GM23338 (cell line): Measurements from ENCODE around the gene ATRIP. TPM values are rescaled to one million over a fixed set of nuclear protein-coding genes. Genes with fewer than 3 reads are reported as not detected.

Source experiments
- ATAC-seq: fragments of 200-7000 bp; cut with Tn5 transposase; 3 replicates; pipeline ENCODE4 v1.9.1; 2020
- DNase-seq: peaks from one replicate; pipeline ENCODE4 v3.0.0-alpha.2; 2015; ENCODE audit warnings: low spot score
- H2AFZ ChIP-seq: fragments of 200-600 bp; sonication (generic); 2 replicates; pipeline ENCODE4 v1.8.0; 2016; ENCODE audit warnings: antibody characterized with exemption, mild to moderate bottlenecking, moderate library complexity
- H3F3A ChIP-seq: fragments of 200-600 bp; sonication (generic); replicated peaks from 2 replicates; pipeline ENCODE4 v1.8.0; 2017; ENCODE audit warnings: antibody characterized with exemption, mixed run types, low read depth
- H3K27ac ChIP-seq: fragments of 200-600 bp; sonication (generic); 2 replicates; pipeline ENCODE4 v1.6.1; 2016; ENCODE audit warnings: low read depth
- H3K27me3 ChIP-seq: fragments of 200-600 bp; sonication (generic); 2 replicates; pipeline ENCODE4 v1.8.0; 2016; ENCODE audit warnings: mild to moderate bottlenecking, mixed run types, moderate library complexity; ENCODE audit not compliant: insufficient read depth
- H3K36me3 ChIP-seq: fragments of 200-600 bp; sonication (generic); 2 replicates; pipeline ENCODE4 v1.8.0; 2016; ENCODE audit warnings: mild to moderate bottlenecking; ENCODE audit not compliant: insufficient read depth
- H3K4me1 ChIP-seq: fragments of 200-600 bp; sonication (generic); 2 replicates; pipeline ENCODE4 v1.8.0; 2016; ENCODE audit warnings: mild to moderate bottlenecking, moderate library complexity; ENCODE audit not compliant: insufficient read depth
- H3K4me2 ChIP-seq: fragments of 200-600 bp; sonication (generic); 2 replicates; pipeline ENCODE4 v1.7.1; 2017; ENCODE audit warnings: mixed run types
- H3K4me3 ChIP-seq: fragments of 200-600 bp; sonication (generic); 2 replicates; pipeline ENCODE4 v1.6.1; 2016; ENCODE audit warnings: mixed run types
- H3K79me2 ChIP-seq: fragments of 200-600 bp; sonication (generic); replicated peaks from 2 replicates; pipeline ENCODE4 v1.8.0; 2017; ENCODE audit warnings: mild to moderate bottlenecking; ENCODE audit not compliant: insufficient read depth
- H3K9me2 ChIP-seq: fragments of 200-600 bp; sonication (generic); 2 replicates; pipeline ENCODE4 v1.8.0; 2017; ENCODE audit not compliant: insufficient read depth
- H4K20me1 ChIP-seq: fragments of 200-600 bp; sonication (generic); replicated peaks from 2 replicates; pipeline ENCODE4 v1.8.0; 2017; ENCODE audit warnings: mild to moderate bottlenecking; ENCODE audit not compliant: insufficient read depth
- H3K27ac Mint-ChIP-seq: 2 replicates; pipeline ENCODE4 v1.8.0; 2020; ENCODE audit warnings: inconsistent platforms, mild to moderate bottlenecking, moderate library complexity, mixed read lengths
- H3K27me3 Mint-ChIP-seq: 3 replicates; pipeline ENCODE4 v1.8.0; 2022; ENCODE audit warnings: low read depth, mild to moderate bottlenecking, moderate library complexity, mixed read lengths, inconsistent platforms; ENCODE audit not compliant: insufficient read depth, poor library complexity
- H3K36me3 Mint-ChIP-seq: 3 replicates; pipeline ENCODE4 v1.8.0; 2021; ENCODE audit warnings: low read depth, mild to moderate bottlenecking, inconsistent platforms, moderate library complexity, mixed read lengths
- H3K4me1 Mint-ChIP-seq: 3 replicates; pipeline ENCODE4 v1.8.0; 2020; ENCODE audit warnings: mild to moderate bottlenecking, inconsistent platforms, mixed read lengths
- H3K4me3 Mint-ChIP-seq: 3 replicates; pipeline ENCODE4 v1.8.0; 2021; ENCODE audit warnings: moderate library complexity, mild to moderate bottlenecking, inconsistent platforms, mixed read lengths
- H3K9me3 Mint-ChIP-seq: 3 replicates; pipeline ENCODE4 v1.8.0; 2020; ENCODE audit warnings: moderate library complexity, mild to moderate bottlenecking, inconsistent platforms, mixed read lengths
- EZH2phosphoT487 ChIP-seq: fragments of 200-600 bp; sonication (generic); IDR thresholded peaks from one replicate; pipeline ENCODE4 v1.8.1; 2018; ENCODE audit warnings: antibody characterized with exemption; ENCODE audit not compliant: unreplicated experiment
- polyA plus RNA-seq: library from polyadenylated mRNA; unstranded; fragments of >200 nt; fragmentation: Nextera tagmentation; extraction: Ambion mirVana; gene quantifications from 2 replicates; pipeline ENCODE4 v1.2.1, GENCODE V29; 2016
- total RNA-seq: library from RNA; depleted of rRNA; stranded (reverse); fragments of >200 nt; shearing (Covaris generic); gene quantifications from 2 replicates; pipeline ENCODE4 v1.2.3, GENCODE V29; 2014
- TF ChIP-seq, protein P1 (sequence below), 2 experiments: fragments of 200-600 bp in 1 of 2; sonication (generic) in 1 of 2; conservative IDR thresholded peaks; 2 replicates each; pipeline versions ENCODE4 v1.5.1 to v1.6.1; 2016 to 2017; ENCODE audit warnings: antibody characterized with exemption in 2 of 2, low read depth in 2 of 2, mild to moderate bottlenecking in 2 of 2, moderate library complexity in 1 of 2
- TF ChIP-seq, protein P2 (sequence below): fragments of 250-450 bp; sonication (Bioruptor Pico); IDR thresholded peaks from 2 replicates; pipeline ENCODE4 v1.5.0; 2020; ENCODE audit warnings: mild to moderate bottlenecking, moderate library complexity

The ATRIP gene
- total and polyA plus RNA-seq, 2 experiments from 2014 or later = 5.8 to 17.3 TPM

DNA sequence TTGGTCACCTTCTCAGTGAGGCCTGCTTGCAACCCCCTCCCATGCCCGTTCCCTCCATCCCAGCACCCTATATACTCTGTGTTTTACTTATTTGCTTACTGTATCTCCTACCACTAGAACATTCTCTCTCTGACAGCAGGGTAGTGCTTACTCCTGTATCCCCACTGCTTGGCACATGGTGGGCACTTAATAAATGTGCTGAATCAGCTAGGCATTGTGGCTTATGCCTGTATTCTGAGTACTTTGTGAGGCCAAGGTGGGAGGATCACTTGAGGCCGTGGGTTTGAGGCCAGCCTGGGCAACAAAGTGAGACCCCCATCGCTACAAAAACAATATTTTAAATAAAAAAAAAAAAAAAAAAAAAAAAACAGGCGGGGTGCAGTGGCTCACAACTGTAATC lies 65.0 kb downstream of the ATRIP start:
- no peak for TF ChIP-seq EZH2phosphoT487
- TF ChIP-seq, protein P1, sequence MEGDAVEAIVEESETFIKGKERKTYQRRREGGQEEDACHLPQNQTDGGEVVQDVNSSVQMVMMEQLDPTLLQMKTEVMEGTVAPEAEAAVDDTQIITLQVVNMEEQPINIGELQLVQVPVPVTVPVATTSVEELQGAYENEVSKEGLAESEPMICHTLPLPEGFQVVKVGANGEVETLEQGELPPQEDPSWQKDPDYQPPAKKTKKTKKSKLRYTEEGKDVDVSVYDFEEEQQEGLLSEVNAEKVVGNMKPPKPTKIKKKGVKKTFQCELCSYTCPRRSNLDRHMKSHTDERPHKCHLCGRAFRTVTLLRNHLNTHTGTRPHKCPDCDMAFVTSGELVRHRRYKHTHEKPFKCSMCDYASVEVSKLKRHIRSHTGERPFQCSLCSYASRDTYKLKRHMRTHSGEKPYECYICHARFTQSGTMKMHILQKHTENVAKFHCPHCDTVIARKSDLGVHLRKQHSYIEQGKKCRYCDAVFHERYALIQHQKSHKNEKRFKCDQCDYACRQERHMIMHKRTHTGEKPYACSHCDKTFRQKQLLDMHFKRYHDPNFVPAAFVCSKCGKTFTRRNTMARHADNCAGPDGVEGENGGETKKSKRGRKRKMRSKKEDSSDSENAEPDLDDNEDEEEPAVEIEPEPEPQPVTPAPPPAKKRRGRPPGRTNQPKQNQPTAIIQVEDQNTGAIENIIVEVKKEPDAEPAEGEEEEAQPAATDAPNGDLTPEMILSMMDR (conservative IDR thresholded peaks at IDR 0.05; ENCODE audit: low read depth in 2 of 2) = no peak
- TF ChIP-seq, protein P2, sequence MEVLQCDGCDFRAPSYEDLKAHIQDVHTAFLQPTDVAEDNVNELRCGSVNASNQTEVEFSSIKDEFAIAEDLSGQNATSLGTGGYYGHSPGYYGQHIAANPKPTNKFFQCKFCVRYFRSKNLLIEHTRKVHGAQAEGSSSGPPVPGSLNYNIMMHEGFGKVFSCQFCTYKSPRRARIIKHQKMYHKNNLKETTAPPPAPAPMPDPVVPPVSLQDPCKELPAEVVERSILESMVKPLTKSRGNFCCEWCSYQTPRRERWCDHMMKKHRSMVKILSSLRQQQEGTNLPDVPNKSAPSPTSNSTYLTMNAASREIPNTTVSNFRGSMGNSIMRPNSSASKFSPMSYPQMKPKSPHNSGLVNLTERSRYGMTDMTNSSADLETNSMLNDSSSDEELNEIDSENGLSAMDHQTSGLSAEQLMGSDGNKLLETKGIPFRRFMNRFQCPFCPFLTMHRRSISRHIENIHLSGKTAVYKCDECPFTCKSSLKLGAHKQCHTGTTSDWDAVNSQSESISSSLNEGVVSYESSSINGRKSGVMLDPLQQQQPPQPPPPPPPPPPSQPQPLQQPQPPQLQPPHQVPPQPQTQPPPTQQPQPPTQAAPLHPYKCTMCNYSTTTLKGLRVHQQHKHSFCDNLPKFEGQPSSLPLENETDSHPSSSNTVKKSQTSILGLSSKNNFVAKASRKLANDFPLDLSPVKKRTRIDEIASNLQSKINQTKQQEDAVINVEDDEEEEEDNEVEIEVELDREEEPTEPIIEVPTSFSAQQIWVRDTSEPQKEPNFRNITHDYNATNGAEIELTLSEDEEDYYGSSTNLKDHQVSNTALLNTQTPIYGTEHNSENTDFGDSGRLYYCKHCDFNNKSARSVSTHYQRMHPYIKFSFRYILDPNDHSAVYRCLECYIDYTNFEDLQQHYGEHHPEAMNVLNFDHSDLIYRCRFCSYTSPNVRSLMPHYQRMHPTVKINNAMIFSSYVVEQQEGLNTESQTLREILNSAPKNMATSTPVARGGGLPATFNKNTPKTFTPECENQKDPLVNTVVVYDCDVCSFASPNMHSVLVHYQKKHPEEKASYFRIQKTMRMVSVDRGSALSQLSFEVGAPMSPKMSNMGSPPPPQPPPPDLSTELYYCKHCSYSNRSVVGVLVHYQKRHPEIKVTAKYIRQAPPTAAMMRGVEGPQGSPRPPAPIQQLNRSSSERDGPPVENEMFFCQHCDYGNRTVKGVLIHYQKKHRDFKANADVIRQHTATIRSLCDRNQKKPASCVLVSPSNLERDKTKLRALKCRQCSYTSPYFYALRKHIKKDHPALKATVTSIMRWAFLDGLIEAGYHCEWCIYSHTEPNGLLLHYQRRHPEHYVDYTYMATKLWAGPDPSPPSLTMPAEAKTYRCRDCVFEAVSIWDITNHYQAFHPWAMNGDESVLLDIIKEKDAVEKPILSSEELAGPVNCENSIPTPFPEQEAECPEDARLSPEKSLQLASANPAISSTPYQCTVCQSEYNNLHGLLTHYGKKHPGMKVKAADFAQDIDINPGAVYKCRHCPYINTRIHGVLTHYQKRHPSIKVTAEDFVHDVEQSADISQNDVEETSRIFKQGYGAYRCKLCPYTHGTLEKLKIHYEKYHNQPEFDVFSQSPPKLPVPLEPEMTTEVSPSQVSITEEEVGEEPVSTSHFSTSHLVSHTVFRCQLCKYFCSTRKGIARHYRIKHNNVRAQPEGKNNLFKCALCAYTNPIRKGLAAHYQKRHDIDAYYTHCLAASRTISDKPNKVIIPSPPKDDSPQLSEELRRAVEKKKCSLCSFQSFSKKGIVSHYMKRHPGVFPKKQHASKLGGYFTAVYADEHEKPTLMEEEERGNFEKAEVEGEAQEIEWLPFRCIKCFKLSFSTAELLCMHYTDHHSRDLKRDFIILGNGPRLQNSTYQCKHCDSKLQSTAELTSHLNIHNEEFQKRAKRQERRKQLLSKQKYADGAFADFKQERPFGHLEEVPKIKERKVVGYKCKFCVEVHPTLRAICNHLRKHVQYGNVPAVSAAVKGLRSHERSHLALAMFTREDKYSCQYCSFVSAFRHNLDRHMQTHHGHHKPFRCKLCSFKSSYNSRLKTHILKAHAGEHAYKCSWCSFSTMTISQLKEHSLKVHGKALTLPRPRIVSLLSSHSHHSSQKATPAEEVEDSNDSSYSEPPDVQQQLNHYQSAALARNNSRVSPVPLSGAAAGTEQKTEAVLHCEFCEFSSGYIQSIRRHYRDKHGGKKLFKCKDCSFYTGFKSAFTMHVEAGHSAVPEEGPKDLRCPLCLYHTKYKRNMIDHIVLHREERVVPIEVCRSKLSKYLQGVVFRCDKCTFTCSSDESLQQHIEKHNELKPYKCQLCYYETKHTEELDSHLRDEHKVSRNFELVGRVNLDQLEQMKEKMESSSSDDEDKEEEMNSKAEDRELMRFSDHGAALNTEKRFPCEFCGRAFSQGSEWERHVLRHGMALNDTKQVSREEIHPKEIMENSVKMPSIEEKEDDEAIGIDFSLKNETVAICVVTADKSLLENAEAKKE (CRISPR knock-in tag) = no peak
- Histone ChIP-seq H3K4me2 (no peak overlapping the region), H3K9me2 (no peaks in the 10 kb centered on the region), H3K4me1 (peaks cover 22% of the 10 kb centered on the region), H4K20me1 (no peaks in the 10 kb centered on the region), H3K36me3 (no peaks in the 10 kb centered on the region), H3K4me3 (no peak overlapping the region), H2AFZ (no peak overlapping the region), H3K27me3 (no peaks in the 10 kb centered on the region), H3K27ac (no peak overlapping the region), H3K79me2 (no peaks in the 10 kb centered on the region), H3F3A (no peaks in the 10 kb centered on the region)
- no peaks in the 10 kb centered on the region for H3K36me3 Mint-ChIP-seq
- H3K27ac Mint-ChIP-seq = no peak overlapping the region
- no peak overlapping the region for H3K4me3 Mint-ChIP-seq
- peaks cover 6% of the 10 kb centered on the region for H3K27me3 Mint-ChIP-seq
- no peak for DNase-seq
- H3K9me3 Mint-ChIP-seq = no peaks in the 10 kb centered on the region
- ATAC-seq = no peak
- peaks cover 18% of the 10 kb centered on the region for H3K4me1 Mint-ChIP-seq
